COLO829 (cell line): ENCODE data around the gene SQSTM1.

Source experiments
- DNase-seq: peaks from one replicate; pipeline ENCODE4 v3.0.0; 2012; ENCODE audit warnings: low spot score

The SQSTM1 gene

DNA sequence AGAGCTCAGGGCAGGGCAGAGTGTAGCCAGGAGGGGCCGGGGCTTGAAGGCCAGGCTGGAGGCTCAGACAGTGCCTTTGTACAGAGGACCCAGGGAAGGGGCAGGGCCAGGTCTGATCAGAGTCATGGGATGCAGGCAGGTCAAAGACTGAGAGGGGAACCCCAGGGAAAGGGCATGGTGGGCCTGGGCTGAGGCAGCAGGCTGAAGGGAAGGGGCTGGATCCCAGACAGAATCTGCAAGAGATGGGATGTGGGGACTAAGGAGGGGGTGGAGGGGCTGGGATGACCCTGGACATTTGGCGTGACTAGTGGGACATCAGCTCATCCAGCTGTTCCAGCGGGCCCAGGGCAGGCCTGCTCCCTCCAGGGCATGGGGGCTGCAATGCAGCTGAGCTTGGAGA lies 53.4 kb downstream of the SQSTM1 start:
- DNase-seq = no peak

DNA sequence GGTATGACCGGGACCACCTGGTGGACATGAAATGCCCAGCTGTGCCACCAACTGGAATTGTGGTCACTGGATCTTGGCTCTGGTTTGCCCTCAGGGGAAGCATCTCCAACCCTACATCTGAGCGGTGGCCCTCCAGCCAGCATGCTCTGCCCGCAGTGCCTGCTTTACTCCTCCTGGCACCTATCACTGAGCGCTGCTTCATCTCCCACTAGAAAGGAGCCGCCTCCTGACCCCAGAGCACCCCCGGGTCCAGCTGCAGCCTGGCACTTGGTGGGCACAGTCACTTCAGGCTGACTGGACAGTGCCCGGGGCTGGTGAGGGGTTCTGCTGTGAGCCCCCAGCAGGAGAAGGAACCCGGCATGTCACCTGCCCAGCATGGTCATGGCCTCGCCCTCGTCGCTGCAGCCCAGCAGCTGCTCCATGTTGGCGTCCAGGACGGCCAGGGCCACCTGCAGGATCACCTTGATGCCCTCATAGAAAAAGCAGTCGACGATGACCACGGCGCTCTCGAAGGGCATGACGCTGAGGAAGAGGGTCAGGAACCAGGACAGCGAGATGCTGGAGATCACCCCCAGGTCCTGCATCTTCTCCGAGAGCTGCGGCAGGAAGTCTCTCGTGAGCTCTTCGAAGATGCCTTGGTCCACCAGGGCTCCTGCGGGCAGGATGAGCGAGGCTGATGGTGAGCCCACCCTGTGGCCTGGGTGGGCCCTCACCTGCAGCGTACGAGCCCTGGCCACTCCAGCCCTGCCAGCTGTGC lies 54.0 kb downstream of the SQSTM1 start:
- DNase-seq = no peak

DNA sequence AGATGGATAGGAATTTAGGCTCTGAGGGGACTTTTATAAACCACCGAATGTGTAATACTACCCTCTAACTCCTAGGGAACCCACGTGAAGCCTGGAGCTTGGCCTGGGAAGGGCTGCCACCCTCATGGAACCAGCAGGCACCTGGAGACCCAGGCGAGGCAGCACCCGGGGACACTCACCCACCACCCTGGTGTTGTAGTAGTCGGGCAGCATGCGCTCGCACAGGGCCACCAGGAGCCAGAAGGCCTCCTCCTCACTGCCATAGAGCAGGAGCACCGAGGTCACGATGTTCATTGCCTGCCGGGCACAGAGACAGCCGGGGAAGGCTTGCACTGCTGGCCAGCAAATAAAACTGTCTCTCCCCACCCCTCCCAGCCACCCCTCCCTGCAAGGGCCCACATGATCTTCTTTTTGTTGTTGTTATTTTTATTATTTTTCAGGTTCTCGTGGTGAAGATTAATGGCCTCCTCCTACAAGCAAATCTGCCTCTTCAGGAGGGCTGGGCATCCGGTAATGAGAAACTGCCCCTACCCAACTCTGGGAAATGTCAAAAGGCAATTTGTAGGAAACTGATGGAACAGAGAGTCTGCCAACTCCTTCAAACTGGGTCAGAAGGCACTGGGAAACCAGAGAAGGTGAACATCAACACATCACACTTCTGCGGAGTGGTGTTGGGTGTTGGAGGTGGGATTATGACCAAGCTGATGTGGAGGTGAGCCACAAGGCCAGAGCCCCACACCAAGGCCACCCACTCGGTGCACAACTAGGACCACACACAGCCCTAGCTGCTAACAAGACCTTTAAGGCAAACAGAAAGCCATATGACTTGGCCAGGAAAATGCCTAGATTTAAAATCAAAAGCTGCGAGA lies 55.3 kb downstream of the SQSTM1 start:
- no peak for DNase-seq

DNA sequence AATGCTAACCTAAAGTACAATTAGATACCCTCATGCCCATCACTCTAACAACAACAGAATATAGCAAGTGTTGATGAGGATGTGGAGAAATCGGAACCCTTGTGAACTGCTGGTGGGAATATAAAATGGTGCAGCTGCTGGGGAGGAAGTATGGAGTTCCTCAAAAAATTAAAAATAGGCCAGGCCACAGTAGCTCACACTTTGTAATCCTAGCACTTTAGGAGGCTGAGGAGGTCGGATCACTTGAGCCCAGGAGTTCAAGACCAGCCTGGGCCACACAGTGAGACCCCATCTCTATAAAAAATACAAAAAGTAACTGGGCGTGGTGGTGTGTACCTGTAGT lies 55.9 kb downstream of the SQSTM1 start:
- no peak for DNase-seq

DNA sequence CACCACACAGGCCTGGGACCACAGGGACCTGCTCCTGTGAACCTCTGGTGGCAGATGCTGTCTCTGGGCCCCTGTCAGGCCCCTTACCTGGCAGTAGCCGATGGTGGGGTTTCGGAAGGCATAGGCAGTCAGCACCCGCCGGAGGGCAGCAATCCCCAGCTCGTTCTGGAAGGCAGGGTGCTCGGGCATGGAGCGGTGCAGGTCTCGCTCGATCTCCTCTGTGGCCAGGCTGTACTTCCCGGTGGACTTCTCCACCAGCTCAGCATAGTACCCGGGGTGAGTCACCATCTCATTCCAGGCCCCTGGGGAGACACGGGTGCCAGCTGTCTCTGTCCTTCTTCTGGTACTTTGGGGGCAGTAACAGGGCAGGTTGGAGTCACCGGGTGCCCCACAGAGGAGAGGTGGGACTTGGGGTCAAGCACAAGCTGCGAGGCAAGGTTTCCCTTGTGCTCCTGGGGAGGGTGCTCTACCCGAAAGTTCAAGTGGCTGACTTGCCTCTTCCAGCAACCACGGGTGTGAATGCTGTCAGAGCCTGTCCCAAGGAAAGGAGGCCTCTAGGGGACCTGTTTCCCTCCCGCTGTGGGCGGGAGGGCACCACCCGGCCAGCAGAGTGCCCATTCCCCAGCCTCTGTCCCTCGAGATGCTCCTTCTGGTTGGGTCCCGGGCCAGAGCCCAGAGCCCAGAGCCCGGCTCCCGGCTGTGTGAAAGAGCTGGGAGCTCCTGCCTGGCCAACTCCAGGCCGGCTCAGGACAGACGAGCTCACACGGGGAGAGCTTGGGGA lies 57.7 kb downstream of the SQSTM1 start:
- DNase-seq = no peak

DNA sequence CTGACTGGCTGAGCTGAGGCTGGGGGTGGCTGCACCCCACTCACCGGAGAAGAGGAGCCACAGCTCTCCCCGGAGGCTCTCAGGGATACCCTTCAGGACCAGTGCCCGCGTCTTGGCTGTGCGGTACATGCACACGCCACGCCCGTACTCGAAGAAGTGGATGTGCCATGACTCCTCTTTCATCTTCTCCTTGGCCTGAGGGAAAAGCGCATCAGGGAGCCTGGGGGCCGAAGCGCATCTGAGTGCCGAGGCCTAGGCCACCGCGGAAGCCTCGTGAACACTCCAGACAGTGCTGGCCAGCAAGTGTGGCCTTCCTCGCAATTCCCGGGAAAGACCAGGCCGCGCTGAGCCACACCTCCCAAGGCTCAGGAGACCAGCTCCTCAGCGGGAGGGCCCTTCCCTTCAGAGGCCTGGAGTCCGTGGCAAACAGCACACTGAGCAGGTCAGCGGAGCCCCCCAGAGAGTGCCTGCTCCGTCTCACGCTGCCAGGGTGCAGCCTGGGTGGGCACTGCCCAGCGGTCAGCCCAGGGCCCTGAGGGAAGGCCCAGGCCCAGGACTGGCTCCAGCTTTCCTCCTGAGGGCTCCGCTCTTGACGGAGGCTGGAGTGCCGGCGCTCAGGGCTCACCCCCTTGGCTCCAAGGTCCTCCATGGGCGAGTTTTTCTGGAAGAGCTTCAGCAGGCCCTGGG lies 58.4 kb downstream of the SQSTM1 start:
- DNase-seq = no peak

DNA sequence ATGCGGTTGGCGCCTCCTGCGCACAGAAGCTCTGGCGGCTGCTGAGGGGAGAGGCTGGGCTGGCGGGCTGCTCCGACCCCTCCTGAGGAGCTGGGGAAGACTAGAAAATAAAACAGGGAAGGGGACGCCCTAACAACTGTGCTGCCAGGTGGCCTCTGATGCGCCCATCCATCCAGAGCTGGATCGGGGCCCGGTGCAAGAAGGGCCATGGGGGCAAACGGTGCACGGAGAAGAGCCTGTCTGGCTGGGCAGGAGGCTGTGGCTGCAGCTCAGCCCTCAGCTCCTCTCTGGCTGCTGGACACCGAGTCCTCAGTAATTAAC lies 58.9 kb downstream of the SQSTM1 start:
- no peak for DNase-seq

DNA sequence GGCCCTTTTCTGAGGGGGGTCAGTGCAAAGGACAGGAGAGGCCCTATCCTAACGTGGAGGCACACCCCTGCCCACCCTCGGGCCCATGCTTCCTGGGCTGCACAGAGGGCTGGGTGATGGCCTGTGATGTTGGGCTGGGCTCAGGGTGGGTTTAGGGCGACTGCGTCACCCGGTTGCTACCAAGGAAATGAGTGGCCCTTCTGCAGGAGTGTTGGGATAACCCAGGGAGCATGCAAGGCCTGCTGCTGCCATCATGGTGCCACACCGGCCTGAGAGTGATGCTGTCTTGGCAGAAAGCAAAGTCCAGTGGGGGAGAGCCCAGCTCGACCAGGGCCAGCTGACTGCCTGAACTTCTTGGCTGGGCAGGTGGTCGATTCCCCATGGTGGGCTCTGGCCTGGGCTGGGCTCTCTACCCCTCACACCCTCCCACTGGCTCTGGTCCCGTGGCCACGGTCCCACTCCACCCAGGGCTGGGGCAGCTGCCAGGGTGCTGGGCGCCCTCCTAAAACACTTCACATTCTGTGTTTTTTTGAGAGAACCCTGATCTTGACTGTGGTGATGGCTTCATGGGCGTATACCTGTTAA lies 59.5 kb downstream of the SQSTM1 start:
- no peak for DNase-seq

DNA sequence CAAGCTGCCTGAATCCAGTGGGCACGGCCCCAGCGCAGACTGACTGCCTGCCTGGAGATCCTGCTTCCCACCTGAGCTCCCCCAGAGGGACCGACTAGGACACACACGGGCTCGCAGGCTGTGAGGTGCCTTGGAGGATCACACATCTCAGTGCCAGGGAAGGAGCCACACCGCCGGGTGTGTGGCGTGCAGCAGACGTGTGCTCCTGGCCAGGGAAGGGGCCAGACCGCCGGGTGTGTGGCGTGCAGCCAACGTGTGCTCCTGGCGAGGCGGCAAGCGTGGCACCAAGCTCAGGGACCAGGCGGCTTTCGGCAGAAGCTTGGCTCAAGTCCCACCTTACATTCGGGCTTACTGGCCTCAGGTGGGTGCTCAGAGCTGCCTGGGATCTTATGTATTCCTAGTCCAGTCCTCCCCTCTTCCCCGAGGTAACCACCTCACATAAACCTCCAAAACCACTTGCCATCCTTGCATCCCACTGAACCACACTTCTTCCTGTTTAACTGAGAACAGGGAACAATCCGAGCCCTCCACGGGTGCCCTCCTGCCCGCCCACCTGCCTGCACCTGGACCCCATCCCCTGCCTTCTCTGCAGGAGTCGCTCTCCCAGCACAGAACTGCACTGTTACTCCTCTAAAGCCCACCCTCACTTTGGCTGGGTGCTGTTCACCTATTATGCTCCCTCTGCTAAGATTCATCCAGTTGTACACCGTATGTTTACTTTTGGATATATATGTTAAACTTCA lies 60.3 kb downstream of the SQSTM1 start:
- DNase-seq = no peak

DNA sequence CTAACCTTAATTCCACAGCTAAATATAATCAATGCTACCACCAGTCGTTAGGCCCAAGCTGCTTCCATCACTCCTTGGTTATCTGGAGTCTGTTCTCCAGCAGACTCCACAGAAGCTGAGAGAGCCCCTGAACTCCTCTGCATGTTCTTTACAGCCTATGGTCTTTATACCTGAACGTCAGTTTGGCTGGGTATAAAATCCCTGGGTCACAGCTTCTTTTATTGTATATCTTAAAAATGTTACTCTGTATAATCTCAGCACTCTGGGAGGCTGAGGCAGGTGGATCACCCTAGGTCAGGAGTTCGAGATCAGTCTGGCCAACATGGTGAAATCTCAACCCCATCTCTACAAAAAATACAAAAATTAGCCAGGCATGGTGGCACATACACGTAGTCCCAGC lies 61.6 kb downstream of the SQSTM1 start:
- no peak for DNase-seq

DNA sequence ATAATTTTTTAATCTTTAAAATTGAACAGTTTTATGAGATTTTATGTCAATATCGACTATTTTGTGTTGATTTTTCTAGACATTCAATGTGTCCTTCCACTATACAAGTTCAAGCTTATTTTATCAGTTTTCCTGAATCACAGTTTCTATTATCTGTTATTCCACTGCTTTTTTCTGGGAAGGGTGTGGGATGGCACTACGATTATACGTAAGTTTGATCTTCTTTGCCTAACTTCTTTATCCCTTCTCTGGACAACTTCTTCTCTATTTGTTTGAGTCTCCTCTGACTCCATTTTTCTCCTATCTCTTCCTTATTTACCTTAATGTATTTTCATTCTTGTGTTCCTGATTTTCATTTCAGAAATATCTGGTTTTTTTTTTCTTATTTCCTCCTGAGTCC lies 62.5 kb downstream of the SQSTM1 start:
- no peak for DNase-seq

DNA sequence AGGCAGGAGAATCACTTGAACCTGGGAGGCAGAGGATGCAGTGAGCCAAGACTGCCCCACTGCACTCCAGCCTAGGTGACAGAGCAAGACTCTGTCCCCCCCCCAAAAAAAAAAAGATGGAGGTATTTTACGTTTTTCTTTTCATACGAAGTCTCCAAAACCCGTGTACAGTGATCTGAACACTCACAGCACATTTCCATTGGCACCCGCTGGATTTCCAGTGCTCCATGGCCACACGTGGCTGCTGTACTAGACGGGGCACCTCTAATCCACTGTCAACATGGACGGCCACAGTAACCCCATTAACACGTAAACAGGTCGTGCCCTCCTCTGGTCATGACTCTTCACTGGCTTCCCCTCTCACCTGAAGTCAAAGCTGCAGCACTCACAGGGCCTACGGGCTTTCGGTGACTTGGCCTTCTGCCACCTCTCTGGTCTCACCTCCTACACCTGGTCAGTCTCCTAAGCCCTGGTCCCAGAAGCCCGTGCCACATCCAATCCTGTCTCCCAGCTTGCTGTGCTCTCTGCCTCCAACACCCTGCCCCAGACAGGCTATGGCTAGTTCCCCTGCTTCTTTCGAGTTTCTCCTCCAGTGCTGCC lies 64.9 kb downstream of the SQSTM1 start:
- no peak for DNase-seq

DNA sequence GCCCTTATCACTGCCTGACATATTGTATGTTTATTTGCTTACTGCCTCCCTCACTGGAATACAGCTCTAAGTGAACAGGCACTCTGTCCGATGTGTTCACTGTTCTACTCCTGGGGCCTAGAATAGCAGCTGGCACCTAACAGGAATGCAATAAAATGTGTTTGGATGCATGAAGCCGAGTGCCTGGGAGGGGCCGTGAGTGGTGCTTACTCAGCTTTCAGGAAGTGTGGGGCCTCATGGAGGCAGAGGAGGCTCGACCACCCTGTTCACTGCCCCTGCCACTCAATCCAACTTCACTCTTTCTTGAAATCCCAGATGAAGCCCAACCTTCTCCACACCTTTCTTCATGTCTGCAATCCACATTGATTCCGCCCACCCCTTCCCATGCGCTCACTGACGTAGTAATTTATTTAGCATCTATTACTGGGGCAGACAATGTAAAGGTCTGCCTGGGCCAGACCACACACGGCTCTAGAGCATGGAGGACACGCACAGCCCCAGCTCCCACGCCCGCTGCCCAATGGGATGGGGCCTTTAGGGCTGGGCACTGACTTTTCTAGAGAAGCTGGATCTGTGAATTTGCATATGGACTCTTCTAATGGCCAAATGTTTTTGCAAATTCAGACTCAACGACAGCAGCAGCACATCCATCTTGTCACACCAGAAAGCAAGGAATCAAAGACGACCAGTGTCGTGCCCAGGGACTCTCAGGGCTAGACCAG lies 65.6 kb downstream of the SQSTM1 start:
- no peak for DNase-seq

DNA sequence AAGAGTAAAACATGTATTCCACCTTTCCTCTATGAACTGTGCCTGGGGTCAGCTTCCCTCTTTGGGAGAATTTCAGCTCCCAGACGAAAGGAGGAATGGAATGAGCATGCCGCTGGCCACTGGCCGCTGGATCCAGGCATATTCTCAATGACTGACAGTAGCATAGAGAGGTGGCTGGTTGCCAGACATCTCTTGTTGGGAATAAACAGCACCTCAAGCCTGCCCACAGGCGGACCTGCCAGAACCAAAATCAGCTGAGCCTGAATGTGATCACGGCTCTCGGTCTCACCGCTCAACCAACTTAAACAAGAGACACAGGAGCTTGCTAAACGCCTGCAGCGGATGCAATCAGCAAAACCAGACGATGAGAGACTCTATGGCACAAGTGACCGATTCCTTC lies 66.4 kb downstream of the SQSTM1 start:
- no peak for DNase-seq
